ENCODE measurements around the gene PDCD1.
"Not testable (repeated sequence)": the region's sequence is repeated elsewhere in the genome, so short reads cannot be mapped to it uniquely, and the experiment has no call there.

Gene PDCD1

GRCh38 chr2:241858206-241859016, at the start of gene PDCD1:
Gene PDCD1 (minus strand): TSS chr2:241858894. CDS start chr2:241858838, 56 bp downstream.
- H3K9me3 ChIP-seq: no peaks in the 10 kb centered on the region
- H3K27me3 ChIP-seq (ENCODE audit: low read depth): no peaks in the 10 kb centered on the region
- no peaks in the 10 kb centered on the region for H3K36me3 ChIP-seq (replicated peaks)
- H3K4me1 ChIP-seq: no peaks in the 10 kb centered on the region
- in situ Hi-C loops (cut with MboI; ENCODE audit: low sequenced_read_pairs): no loop called here
- DNase-seq (ENCODE audit: low spot score in 2 of 2): no peak
- H3K4me3 ChIP-seq: no peak within 1 kb of the TSS

DNA sequence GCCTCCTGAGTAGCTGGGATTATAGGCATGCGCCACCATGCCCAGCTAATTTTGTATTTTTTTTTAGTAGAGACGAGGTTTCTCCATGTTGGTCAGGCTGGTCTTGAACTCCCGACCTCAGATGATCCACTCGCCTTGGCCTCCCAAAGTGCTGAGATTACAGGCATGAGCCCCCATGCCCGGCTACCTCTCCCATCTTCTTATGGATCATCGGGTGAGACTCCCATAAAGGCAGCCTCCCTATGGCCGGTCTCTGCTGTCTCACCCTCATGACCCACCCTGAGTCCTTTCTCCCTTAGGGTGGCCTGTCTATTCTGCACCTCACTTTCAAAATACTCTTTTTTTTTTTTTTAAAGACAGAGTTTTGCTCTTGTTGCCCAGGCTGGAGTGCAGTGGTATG, 49.1 kb upstream of the PDCD1 start:
- DNase-seq (ENCODE audit: low spot score in 2 of 2); H3K4me3 ChIP-seq; H3K4me1 ChIP-seq; H3K27me3 ChIP-seq (ENCODE audit: low read depth); in situ Hi-C loops (cut with MboI; ENCODE audit: low sequenced_read_pairs); H3K36me3 ChIP-seq (replicated peaks); H3K9me3 ChIP-seq: not testable (repeated sequence)

DNA sequence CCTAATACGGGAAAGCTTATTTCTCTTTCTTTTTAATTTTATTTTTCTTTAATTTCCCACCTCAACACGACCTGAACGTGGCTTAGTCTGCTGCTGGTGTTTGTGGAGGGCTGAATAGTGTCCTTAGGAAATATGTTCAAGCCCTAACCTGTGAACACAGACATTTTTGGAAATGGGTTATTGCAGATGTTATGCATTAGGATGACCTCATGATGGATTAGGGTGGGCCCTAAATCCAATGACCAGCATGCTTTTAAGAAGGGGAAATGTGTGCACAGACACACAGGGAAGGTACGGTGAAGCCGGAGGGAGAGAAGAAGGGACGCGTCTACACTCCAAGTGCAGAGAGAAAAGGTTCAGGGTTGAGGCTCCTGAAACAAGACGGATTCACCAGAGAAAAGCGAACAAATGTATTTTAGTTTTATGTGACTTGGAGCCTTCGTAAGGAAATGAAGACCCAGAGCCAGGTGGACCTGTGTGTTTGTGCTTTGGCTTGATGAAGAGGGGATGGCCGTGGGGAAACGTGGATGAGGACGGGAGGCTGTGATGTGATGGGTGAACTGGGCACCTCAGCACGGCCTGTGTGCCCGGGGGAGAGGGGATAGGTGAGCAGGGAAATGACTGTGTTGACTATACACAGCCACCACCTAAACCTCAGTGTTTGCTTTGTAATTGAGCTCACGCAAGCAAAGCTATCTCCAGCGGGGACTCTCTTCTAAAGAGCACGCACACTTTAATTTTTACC, 48.3 kb upstream of the PDCD1 start:
- no peaks in the 10 kb centered on the region for H3K9me3 ChIP-seq
- H3K4me3 ChIP-seq: no peak overlapping the region
- H3K36me3 ChIP-seq (replicated peaks): no peaks in the 10 kb centered on the region
- no peaks in the 10 kb centered on the region for H3K4me1 ChIP-seq
- in situ Hi-C loops (cut with MboI; ENCODE audit: low sequenced_read_pairs): no loop called here
- H3K27me3 ChIP-seq (ENCODE audit: low read depth): no peaks in the 10 kb centered on the region
- DNase-seq (ENCODE audit: low spot score in 2 of 2): no peak

DNA sequence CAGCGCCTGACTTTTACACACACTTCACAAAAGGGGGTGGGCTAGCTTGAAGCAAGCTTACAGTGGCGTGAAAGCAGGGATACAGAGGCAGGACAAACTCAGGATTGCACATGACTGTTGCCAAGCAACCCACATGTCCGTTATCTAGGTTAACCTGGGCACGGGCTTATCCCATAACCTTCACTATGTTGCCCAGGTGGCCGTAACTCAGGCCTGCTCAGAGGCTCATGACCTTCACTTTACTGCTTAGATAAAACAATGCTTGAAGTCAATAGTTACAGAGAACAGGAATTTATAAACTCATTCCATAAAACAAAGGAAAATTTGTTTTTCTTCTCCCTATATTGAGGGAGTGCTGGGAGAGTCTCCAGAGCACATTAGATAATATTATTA, 47.7 kb upstream of the PDCD1 start:
- H3K9me3 ChIP-seq; H3K36me3 ChIP-seq (replicated peaks); H3K4me1 ChIP-seq; H3K27me3 ChIP-seq (ENCODE audit: low read depth); in situ Hi-C loops (cut with MboI; ENCODE audit: low sequenced_read_pairs); DNase-seq (ENCODE audit: low spot score in 2 of 2); H3K4me3 ChIP-seq: not testable (repeated sequence)

DNA sequence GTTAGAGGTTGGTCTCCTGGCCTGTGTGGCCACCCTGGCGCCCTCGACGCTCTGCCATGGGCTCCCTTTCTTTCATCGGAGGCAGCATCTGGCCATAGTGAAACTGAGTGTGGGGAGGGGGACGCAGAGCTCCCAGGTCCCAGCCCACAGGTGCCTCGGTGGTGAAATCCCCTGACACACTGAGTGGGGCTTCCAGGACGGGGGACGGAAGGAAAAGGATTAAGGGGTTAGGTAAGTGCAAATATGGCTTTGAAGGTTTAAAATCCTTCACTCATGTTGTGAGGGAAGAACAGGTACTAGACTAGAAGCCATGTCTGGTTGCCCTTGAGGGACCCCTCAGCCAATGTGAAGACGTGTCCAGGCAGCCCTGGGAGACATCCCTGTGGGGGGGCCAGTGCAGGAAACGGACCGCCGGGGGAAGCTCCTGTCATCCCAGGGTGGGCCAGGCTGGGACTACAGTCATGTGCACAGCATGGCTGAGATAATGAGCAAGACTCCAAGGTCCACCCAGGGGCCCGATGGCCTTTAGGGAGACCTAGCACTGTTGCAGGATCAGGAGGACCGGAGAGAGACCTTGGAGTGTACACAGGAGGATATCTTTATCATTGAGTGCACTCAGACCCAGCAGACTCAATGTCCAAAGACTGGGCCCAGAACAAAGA, 47.2 kb upstream of the PDCD1 start:
- Histone ChIP-seq H3K27me3 (ENCODE audit: low read depth) (no peaks in the 10 kb centered on the region), H3K4me3 (no peak overlapping the region), H3K9me3 (no peaks in the 10 kb centered on the region), H3K4me1 (no peaks in the 10 kb centered on the region), H3K36me3 (replicated peaks) (no peaks in the 10 kb centered on the region)
- DNase-seq (ENCODE audit: low spot score in 2 of 2): no peak
- in situ Hi-C loops (cut with MboI; ENCODE audit: low sequenced_read_pairs): no loop called here

GRCh38 chr2:241904791-241905710, 46.4 kb upstream of the PDCD1 start:
- DNase-seq (ENCODE audit: low spot score in 2 of 2): no peak
- Histone ChIP-seq H3K9me3 (no peaks in the 10 kb centered on the region), H3K36me3 (replicated peaks) (no peaks in the 10 kb centered on the region), H3K27me3 (ENCODE audit: low read depth) (no peaks in the 10 kb centered on the region), H3K4me1 (no peaks in the 10 kb centered on the region), H3K4me3 (no peak overlapping the region)
- in situ Hi-C loops (cut with MboI; ENCODE audit: low sequenced_read_pairs): no loop called here

- no peaks in the 10 kb centered on the region for H3K36me3 ChIP-seq (replicated peaks)
- in situ Hi-C loops (cut with MboI; ENCODE audit: low sequenced_read_pairs): no loop called here
- H3K4me3 ChIP-seq: no peak overlapping the region
- no peaks in the 10 kb centered on the region for H3K9me3 ChIP-seq
- H3K4me1 ChIP-seq: no peaks in the 10 kb centered on the region
- DNase-seq (ENCODE audit: low spot score in 2 of 2): no peak
- H3K27me3 ChIP-seq (ENCODE audit: low read depth): no peaks in the 10 kb centered on the region
Observed at GRCh38 chr2:241904011-241904718, 45.5 kb upstream of the PDCD1 start.

DNA sequence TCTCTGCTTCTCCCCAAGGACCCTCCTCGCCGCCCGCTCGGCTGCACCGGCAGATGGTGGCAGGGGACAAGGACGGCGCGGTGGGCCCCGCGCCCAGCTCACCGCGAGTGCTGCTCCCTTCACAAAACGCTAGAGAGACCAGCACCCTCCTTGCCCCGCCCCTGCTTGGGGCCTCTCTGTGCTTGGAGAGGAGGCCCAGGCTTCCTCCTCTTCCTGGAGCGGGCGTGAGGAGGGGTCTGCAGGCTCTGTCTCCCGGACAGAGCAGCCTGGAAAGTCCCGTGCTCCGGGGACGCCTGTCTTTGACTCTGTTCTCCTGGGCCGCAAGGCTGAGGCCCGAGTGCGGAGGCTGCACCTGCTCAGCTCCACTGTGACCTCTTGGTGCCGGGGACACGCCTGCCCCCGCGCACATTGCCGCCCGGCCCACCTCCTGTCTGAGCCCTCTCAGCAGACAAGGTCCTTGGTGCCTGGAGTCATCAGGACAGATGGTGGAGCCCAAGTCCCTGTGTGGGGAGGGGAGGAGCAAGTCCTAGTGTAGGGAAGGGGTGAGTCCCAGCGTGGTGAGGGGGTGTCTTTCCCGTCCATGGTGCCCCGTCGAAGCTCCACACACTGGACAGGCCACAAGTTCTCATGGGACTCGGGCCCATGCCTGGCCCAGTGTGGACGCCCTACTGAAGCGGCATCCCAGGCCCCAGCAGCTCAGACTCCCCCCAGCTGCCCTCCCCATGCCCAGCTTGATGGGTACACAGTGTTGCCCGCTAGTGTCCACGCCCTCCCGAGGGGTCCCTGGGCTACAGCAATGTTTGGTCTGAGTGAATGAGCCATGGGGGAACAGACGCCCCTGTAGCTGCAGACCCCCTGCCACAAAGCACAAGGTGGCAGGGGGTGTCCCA, 44.7 kb upstream of the PDCD1 start:
- in situ Hi-C loops (cut with MboI; ENCODE audit: low sequenced_read_pairs): no loop called here
- Histone ChIP-seq H3K27me3 (ENCODE audit: low read depth) (no peaks in the 10 kb centered on the region), H3K4me3 (no peak overlapping the region), H3K9me3 (no peaks in the 10 kb centered on the region), H3K4me1 (no peaks in the 10 kb centered on the region), H3K36me3 (replicated peaks) (no peaks in the 10 kb centered on the region)
- no peak for DNase-seq (ENCODE audit: low spot score in 2 of 2)

DNA sequence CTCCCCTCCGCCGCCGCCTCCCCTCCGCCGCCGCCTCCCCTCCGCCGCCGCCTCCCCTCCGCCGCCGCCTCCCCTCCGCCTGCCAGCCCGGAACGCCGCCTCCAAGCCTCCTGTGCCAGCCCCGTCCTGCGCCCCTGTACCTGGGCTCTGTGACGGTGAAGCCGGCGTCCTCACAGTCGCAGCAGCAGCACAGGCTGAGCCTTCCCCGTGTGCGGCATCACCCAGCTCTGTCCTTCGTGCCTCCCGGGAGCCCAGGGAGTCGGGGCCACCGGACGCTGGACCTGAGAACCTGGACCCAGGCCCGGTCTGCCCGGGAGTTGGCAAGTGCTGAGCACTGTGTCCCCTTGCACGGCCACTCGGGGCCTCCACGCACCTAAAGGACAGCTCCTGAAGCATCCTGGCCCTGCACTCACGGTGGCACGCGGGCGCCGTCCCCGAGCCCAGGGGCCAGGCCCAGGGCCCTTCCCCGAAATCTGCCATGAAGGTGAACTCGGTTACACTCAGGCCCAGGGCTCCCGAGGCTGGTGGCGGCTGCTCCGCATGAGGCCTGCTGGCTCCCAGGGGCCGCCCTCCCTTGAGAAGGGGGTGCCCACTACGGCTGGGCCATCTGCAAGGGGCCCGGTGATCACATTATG, 43.8 kb upstream of the PDCD1 start:
- Histone ChIP-seq H3K36me3 (replicated peaks) (no peaks in the 10 kb centered on the region), H3K4me3 (no peak overlapping the region), H3K27me3 (ENCODE audit: low read depth) (no peaks in the 10 kb centered on the region), H3K9me3 (no peaks in the 10 kb centered on the region), H3K4me1 (no peaks in the 10 kb centered on the region)
- DNase-seq (ENCODE audit: low spot score in 2 of 2): no peak
- in situ Hi-C loops (cut with MboI; ENCODE audit: low sequenced_read_pairs): no loop called here

DNA sequence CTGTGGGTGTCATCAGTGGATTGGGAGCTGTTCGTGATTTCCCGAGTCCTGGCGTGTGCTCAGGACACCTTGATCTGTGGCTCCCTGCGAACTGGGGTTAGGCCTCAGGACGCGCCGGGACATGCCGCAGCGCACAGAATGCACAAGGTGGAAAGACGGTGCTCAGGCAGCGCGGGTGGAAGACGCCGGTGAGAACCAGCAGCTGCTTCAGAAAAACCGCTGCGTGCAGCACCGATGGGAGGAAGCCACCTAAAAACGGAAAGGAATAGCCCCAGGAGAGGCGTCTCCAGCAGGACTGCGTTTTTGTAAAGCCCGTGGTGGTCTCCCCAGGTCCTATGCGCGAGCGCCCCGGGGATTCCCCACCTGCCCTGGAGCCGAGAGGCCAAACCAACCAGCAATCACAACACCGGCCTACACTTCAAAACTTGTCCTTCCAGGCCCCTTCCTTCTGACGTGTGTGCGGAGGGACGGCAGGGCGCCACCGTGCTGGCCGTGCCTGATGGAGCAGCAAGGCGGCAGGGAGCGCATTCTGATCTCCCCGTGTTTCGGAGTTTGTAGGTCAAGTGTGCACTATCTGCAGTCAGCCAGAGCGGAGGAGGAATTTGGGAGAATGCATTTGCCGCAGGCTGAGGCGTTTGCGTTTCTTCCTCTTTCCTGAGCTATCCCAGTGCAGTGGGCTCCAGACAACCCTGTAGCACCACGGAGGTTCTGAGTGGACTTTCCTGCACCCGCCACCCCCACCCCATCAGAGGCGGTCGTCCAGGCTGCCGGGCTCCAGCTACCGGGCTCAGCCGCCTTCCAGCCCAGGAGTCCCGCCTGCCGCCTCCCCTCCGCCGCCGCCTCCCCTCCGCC, 43.0 kb upstream of the PDCD1 start:
- Histone ChIP-seq H3K9me3 (no peaks in the 10 kb centered on the region), H3K27me3 (ENCODE audit: low read depth) (no peaks in the 10 kb centered on the region), H3K36me3 (replicated peaks) (no peaks in the 10 kb centered on the region), H3K4me1 (no peaks in the 10 kb centered on the region), H3K4me3 (no peak overlapping the region)
- in situ Hi-C loops (cut with MboI; ENCODE audit: low sequenced_read_pairs): no loop called here
- no peak for DNase-seq (ENCODE audit: low spot score in 2 of 2)

- H3K4me1 ChIP-seq: no peaks in the 10 kb centered on the region
- no peaks in the 10 kb centered on the region for H3K27me3 ChIP-seq (ENCODE audit: low read depth)
- no peaks in the 10 kb centered on the region for H3K36me3 ChIP-seq (replicated peaks)
- H3K4me3 ChIP-seq: no peak overlapping the region
- DNase-seq (ENCODE audit: low spot score in 2 of 2): no peak
- in situ Hi-C loops (cut with MboI; ENCODE audit: low sequenced_read_pairs): no loop called here
- no peaks in the 10 kb centered on the region for H3K9me3 ChIP-seq
Observed at GRCh38 chr2:241901018-241901380, 42.3 kb upstream of the PDCD1 start.

Measured in HAP-1 (cell line).